Measurements from ENCODE around the gene AREL1.

AREL1 gene

DNA sequence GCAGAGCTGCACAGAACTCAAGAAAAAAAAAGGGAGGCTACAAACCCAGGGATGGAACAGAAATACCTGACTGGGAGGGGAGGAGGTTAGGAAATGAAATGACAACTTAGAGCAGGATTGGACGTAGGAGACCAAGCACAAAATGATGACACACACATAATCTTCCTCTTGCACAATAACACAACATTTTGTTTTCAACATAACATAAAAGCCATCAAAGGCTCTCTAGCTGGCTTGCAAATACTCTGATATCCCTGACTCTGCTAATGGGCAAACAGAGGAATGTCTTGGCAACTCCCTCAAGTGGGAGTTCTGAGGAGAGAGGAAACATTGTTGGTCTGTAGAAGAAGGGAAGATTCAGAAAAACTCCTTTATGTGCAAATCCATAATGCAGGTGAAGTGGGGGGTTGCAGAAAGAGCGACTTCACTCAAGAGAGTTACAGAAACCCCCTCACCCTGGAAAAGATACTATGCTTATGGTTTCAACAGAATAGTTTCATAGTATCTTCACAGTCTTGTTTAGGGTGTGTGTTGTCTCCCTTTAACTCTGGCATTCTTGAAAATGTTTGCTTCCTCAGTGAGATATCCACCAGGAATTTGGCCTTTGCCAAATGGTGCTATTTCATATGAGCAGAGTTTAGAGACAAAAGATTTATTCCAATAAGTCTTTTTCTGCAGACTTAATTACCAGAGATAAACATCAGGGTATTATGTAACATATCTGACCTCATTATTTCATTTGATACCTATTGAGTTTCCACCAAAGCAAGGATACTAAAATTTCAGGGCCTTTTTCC is 57.1 kb downstream of the AREL1 start:
- DNase-seq = no peak

DNA sequence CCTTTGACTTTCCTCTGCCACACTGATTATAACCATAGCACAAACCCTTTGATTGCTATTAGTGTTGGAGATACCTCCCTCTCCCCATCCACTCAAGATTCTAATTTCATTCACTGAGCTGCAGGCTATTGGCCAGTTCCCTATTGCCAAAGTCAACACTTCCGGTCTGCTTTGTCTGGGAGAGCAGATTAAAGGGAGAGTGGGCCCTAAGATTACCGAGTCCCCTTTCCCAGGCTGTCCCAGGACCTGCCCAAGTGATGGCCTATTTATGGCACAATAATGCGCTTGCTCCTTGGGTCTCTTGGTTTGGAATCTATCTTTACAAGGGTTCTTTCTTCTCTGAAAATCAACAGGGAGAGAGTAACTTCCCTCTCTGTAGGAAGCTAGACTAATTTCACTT is 57.9 kb downstream of the AREL1 start:
- DNase-seq = no peak

DNA sequence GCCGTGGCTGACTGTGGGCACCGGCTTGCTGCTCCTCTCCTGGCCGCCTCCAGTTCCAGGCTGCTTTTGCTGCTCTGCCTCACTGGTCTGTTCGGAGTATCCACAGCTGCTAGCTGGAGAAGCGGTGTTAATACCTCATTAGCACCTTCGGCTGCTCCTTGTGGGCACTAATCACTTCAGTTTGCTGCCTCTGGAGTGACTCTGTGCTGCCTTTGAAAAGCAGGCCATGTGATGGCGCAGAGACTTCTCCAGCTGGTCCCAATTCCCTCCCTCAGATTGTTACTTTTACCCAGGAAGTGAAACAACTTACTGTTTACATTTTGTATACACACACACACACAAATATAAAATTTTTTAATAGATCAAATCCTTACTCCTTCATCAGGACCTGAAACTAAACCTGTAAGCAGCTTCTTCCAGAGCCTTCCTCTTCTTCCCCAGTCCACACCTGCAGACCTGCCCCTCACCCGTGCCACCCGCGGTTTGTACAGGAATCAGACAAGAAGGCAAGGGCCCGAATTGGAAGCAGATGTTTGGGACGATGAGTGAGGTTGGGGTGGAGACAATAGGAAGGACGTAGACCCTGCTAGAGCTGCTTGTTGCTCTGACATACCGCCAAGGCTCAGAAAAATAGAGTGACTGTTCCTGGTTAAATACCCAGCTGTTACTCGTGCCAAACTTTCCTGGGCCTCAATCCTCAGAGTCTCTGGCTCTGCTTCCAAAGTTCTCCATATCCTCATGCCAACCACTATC is 59.3 kb downstream of the AREL1 start:
- DNase-seq = no peak

DNA sequence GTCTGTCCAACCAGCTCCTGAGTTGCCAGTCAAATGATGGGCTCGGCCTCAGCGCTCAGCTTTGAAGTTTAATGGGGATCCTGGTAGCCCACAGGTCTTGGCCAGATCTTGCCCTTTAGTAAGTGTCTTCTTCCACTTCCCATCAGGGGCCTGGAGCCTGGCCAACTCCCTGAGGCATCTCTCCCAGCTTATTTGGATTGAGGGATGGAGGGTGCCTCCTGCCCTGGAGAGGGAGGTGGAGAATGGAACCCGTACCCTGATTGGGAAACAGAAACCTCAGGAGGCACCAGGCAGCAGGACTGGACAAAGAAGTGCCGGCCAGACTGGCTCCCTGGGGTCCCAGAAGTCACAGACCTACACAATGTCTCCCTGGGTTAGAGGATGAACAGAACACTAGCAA is 60.3 kb downstream of the AREL1 start:
- DNase-seq = no peak

DNA sequence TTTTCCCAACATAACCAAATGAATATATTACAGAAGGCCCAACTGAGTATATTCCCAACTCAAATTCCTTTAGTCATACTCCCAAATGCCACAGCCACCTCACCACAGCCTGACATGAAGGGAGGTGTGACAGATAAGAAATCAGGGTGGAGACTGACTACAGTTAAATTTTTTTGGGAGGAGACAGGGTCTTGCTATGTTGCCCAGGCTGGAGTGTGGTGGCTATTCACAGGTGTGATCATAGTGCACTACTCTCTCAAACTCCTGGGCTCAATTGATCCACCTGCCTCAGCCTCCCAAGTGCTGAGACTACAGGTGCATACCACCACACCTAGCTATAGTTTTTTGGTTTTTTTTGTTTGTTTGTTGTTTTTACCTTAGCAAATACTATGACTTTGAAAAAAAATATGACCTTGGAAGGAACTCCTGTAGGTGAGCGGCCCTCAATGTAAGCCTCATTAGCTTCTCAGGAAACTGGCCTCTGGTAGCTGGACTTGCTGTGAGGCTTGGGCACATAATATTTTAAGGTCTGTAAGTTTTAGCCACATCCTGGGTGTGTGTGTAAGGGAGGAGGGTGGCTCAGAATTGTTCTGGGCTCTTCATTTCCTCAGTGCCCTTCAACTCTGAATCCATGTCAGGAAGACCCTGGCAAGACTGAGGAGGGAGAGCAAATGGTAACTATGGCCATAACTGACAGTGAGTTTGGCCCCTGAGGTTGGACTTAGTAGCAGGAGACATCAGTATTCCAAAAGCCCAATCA is 61.8 kb downstream of the AREL1 start:
- no peak for DNase-seq

DNA sequence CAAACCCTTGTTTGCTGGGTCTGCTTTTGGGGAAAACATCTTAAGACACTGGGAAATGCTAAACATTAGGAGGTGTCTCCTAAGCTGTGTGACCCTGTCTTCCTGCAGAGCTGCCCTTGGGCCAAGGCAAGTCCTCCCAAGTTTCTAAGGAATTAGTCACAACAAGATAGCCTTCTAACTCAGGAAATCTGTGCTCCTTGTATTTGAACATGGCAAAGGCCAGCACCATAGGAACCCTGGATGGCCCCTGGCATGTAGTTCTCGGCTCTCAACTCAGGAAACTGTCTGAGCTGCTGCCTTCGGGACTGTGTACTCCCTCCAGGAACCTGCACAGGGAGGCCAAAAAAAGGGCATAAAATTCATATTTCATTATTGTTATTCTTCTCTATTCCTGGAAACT is 63.2 kb downstream of the AREL1 start:
- DNase-seq = no peak

DNA sequence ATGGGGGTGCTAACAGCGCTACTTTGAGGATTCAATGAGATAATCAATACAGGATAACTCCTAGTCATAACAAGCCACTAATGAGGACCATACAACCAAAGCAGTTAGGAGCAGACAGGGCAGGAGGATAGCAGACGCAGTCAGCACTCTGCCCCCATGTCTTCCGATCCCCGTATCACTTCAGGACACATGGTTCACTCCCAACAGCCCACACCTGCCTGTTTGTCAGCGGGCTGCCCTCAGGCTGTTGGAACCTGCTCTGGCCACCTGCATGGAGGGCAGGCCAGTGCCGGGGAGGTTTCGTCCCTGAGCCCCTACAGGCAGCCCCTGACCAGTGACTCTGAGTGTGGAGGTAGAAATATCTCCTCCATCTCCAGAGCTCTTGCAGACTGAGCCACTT is 63.7 kb downstream of the AREL1 start:
- DNase-seq = no peak

DNA sequence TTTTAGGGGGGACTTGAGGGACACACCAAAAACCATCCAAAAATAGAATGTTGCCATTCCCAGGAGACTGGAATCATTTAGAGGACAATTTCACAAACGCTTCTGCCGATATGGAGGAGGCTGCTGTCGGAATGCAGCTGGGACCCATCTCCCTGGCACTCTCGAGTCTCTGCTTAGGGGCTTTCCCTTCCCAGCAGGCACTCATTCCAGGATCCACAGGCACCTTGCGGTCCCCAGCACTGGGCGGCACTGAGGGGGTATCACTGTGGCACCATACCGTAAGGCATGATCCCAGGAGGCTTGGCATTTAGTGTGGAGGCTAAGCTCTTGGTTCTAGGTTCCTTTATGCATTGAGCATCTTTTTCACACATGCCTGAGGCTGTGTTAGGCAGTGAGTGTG is 64.3 kb downstream of the AREL1 start:
- DNase-seq = no peak

DNA sequence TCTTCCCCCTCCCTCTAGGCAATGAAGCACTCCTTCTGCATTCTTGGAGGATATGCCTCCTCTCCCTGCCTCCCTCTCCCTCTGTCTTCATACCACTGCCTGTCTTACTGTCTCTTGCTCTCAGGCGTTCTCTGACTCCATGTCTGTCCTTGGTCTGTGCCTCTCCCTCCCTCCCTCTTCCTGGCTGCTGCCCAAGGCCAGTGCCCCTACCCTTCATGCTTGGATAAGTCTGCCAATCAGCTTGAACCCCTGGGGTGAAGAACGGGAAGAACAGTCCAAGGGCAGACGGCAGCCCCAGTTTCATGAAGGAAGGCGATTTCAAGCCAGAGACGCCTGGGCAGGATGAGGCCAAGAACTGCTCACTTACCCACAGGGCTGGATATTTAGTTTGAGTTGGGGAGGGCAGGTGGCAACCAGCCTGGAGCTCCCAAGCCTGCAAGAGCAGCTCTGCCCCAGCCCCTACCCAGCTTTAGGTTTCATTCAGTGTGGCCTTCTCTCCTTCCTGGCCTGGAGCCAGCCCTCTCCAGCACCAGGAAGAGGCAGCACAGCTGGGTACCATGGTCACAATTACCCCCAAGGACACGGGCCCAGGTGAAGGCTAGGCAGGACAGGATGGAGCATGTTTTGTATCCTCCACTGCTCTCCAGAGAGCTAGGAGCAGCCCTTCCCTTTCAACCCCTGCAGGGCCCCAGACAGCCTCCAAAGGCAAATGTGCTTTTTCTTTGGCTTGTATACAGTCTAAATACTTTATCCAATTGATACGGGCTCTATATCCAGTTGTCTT is 65.0 kb downstream of the AREL1 start:
- DNase-seq = peak; percentile 72

DNA sequence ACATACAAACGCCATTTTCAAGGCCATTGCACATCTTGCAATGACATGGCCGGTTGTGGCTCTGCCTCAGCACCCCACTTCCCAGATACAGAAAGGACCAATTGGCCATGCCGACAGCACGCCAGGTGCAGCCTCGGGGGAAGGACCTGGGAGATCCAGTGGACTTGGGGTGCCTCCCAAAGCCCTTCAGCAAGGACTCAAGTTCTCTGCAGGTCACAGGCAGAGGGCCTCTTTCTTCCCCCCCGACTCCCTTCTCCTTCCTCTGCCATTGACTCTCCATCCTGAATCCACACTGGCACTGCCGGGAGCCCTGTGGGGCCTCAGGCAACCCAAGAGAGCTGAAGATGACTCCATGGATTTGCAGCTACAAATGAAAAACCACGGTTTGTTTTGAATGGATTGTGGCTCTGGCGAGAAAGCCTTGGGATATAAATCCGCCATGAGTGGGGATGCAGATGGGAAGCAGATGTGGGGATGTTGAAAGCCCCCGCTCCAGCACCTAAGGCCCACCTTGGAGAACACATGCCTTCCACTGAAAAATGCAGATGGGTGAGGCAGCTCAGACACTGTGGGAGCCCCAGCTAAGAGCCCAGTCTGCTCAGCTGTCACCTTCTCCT is 65.7 kb downstream of the AREL1 start:
- no peak for DNase-seq

DNA sequence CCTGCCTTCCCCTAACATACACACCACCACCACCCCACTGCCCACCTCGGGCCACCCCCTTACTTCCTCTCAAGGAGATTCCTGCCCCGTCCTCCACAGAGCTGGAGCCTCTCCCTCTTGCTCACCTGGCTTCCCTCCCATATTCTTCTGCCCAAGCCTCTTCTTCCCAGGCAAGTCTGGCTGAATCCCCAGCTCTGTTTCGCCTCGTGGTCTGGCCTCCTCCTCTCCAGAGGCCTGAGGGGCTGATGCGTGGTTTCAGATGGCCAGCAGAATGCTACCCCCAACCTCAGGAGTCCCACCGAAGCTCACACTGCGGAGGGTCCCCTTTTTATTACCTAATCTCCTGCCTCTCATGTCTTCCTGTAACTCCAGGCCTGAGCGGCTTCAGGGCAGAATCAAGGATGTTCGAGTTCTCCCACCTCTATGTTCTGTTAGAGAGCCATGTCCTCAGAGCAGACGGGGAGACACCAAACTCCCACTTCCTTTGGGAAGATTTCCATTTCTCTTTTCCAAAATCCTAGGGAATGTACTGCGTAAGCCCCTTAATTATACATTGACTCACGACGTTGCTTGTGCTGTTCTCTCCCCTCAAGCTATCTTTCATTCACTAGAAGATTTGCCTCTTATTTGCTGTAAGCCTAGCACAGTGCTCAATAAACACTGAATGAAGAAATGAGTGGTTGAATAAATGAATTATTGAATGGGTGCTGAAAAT is 67.0 kb downstream of the AREL1 start:
- no peak for DNase-seq

DNA sequence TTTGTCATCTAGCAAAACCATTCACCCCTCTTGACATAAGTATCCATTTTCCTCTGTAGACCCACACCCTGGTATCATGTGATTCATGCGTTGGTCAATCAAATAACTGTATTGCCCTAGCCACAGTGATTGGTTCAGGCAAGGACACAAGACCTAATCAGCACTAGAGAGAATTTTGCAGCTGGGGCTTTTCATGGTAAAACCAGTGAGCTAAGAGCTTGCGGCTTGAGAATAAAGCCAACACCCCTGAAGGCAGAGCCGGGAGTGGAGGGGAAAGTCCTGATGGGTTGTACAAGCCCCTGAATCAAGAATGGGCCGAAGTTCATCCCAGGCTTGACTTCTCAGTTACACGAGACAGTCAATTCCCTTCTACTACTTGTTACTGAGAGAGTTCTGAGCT is 67.6 kb downstream of the AREL1 start:
- DNase-seq = no peak

DNA sequence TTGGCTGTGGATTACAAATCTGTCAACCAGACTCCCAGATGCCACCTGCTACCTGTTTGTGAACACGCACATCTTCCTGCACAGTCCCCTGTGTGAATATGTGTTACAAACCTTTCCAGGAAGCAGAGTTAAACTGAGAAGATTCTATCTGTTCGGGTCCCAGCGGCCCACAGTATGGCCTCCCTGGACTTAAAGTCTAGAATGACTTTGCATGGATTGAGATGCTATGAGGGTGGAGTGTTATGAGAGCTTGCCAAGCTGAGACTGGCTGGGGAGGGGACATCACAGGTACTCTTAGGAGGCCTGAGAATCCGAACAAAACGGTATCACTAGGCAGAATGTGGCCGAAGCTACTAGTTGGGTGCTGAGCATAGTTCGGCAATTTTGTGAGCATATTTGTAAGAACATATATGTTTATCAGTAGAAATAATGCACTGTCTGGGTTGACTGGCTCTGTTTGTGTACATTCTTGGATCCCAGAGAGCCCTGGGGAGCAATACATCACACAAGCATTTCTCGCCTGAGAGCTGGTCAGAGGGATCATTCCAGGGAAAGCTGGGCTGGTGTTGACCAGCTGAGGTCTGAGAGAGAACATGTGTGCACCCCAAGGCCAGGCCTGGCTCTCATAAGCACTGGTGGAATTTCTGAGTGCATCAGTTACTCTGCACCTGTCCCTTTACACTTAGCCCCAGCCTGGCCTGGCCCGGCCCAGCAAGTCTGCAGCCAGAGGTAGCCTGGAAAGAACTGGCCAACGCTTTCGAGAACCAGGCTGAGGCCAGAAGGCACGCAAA is 71.1 kb downstream of the AREL1 start:
- no peak for DNase-seq

DNA sequence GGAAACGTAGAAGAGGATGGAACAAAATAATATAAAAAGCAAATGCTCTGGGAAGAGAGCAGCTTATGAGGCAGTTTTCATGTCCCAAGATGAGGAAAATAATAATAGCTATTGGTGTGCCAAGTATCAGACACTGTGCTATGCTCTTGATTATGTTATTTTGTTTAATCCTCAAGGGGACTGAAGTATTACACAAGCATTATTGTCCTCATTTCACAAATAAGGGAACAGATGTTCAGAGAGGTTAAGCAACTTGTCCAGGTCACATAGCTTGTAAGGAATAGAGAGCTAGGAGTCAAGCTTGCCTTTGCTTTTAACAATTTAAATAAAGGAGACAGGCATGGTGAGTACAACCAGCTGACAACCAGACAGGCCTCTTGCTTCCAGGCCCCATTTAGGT is 73.9 kb downstream of the AREL1 start:
- no peak for DNase-seq

DNA sequence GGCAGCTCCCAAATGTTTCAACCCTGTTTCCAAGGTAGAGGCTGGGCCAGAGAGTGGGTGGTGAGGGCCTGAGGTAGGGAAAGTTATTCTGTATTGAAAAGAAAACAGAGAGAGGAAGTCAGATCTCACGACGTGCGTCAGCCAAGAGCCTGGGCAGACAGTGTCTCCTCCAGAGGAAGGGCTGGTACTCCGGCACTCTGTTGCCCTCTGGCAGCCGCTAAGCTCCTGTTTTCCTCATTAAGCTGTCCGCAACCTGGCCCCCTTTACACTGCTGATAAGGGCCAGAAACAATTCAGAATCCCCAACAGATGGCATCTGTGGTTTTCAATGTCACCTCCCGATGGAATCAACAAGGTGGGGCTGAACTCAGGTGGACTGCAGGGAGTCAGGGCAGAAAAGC is 74.8 kb downstream of the AREL1 start:
- no peak for DNase-seq

DNA sequence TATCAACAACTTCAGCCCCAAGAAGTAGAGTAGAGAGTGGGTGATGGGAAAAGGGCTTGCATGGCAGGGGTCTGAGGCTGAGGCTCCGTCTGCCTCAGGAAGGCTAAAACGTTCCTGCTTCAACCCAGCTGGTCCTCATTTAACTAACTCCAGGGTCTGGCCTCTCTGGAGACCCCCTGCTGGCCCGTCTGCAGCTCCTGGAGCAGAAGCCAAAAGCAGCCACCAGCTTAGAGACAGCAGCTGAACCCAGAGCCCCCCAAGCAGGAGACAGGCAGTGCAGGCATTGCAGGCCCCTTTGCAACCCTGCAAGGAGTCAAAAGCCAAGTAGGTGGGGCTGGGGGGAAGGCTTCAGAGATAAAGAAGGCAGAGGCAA is 75.7 kb downstream of the AREL1 start:
- no peak for DNase-seq

DNA sequence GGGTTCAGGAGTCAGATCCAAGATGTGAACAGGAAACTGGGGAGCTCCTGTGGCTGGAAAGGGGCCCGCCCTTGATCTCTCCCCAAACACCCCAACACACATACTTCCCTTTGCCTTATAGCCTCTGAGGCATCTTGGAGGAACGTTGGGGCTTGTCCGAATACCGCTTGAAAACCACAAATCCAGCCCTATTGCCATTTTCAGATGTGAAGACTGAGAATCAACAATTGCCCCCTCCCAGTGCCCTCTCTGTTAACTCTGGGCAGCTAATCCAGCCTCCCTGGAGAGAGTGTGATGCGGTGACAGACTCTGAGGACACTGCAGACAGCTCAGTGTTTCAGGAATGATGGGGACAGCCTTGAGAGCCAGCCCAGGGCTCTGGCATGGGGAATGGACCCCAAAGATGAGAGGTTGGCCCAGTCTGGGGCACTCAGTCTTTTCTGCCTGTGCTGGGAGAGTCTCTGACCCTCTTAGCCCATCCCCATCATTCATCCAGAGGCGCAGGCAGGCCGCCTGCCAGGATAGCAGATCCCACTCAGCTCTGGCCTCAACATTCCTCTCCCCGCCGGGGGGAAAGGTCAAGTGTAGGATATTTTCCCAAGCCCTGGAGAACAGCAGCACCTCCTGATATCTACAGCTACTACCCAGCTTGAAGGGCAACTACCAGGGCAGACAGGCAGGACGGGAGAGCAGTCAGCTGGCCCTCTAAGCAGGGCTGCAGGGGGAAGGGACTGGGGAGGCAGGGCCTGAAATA is 76.3 kb downstream of the AREL1 start:
- DNase-seq = no peak

DNA sequence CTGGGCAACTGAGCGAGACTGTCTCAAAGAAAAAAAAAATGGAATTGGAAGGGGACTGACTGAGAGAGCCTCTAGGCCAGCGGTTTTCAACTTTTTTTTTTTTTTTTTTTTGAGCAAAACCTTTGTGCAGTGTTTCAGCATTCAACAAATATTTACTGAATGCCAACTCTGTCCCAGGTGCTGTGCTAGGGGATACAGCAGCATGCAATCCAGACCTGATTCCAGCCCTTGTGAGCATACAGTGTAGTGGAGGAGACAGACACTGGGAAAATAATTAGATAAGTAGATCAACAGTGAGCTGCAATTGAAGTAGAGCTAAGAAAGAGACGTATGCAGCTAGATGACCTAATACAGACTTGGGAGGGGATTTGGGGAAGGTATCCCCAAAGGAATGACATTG is 77.0 kb downstream of the AREL1 start:
- DNase-seq = no peak

DNA sequence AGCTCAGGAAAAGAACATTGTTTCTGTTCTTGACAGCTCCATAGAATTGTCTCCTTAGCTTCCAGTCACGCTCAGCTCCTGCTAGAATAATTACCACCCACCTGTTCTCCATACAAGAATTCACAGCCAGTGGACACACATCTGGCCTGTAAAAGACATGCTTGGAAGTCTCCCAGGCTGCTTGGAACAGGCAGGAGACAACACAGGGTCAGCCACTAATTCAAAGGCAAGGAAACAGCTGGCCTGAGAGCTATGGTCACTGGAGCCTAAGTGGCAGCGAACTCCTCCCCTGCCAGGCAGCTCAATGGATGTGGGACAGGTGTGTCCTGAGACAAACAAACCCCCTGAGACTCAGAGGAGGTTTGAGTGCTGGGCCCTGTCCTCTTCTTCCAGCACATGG is 77.9 kb downstream of the AREL1 start:
- DNase-seq = no peak

DNA sequence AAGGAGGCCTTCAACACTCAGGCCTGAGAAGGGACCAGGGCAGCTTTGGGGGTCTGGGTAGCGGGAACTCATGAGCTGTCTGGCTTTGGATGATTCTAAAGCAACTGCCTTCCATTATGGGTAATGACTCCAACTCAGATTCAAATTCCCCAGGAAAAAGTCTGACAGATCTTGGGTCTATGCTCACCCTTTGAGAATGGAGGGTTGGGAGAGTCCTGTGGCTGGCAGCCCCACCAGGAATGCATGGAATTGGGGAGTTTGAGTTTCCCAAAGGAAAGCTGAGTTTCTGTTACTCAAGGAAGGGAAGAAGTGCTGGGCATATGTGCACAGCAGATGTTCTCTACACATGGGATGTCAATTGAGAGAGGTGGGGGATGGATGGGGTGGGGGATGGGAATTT is 78.4 kb downstream of the AREL1 start:
- no peak for DNase-seq

Measured in NCI-H2107 (cell line).